Peyer's patch (tissue), 4 donors: ENCODE results near the gene CREB3L2.

Experiments
- POLR2A ChIP-seq, 2 donors: fragments of 450-650 bp; IDR thresholded peaks; one replicate each; pipeline ENCODE4 v1.5.1; 2017; ENCODE audit warnings: antibody characterized with exemption in 2 of 2, mild to moderate bottlenecking in 2 of 2, moderate library complexity in 2 of 2
- TF ChIP-seq, protein P1 (sequence below), 6 experiments: fragments of 450-650 bp in 4 of 6; fragments of 200-600 bp in 2 of 6; sonication (generic) in 1 of 6; IDR thresholded peaks; one replicate each; pipeline ENCODE4 v1.5.1; 2017 to 2019; ENCODE audit warnings: antibody characterized with exemption in 6 of 6, mild to moderate bottlenecking in 3 of 6, moderate library complexity in 1 of 6

DNA sequence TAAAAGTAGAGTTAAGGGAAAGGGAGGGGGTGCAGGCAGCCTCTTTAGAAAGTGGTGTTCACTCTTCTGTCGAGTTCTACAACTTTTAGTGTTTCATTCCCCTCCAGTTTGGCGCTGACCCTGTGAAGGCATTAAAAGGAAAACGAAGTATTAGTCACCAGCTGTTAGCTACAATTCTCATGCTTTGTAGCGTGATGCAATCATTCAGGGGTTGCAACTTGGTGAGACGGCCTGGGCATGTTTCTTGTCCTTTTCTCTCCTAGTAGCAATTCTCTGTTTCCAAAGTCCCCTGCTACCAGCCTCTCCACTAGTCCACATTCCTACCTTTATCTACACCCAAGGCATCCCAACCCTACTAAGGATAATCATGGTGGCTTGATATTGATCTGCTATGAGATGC, 121.5 kb downstream of the CREB3L2 start:
- TF ChIP-seq, protein P1, sequence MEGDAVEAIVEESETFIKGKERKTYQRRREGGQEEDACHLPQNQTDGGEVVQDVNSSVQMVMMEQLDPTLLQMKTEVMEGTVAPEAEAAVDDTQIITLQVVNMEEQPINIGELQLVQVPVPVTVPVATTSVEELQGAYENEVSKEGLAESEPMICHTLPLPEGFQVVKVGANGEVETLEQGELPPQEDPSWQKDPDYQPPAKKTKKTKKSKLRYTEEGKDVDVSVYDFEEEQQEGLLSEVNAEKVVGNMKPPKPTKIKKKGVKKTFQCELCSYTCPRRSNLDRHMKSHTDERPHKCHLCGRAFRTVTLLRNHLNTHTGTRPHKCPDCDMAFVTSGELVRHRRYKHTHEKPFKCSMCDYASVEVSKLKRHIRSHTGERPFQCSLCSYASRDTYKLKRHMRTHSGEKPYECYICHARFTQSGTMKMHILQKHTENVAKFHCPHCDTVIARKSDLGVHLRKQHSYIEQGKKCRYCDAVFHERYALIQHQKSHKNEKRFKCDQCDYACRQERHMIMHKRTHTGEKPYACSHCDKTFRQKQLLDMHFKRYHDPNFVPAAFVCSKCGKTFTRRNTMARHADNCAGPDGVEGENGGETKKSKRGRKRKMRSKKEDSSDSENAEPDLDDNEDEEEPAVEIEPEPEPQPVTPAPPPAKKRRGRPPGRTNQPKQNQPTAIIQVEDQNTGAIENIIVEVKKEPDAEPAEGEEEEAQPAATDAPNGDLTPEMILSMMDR (IDR thresholded peaks at IDR 0.05), result no peak
- TF ChIP-seq POLR2A (IDR thresholded peaks at IDR 0.05), result no peak
